ENCODE measurements around the gene GPX3.

- no peak for TF ChIP-seq CTCF (conservative IDR thresholded peaks at IDR 0.05; ENCODE audit: low read depth in 2 of 2)
- no peak for TF ChIP-seq EZH2 (IDR thresholded peaks at IDR 0.05; ENCODE audit: low read depth, unreplicated experiment)
- TF ChIP-seq JUNB (IDR thresholded peaks at IDR 0.05; ENCODE audit: unreplicated experiment), result no peak
- no peak for TF ChIP-seq POLR2AphosphoS5 (IDR thresholded peaks at IDR 0.05; ENCODE audit: low read depth)
- TF ChIP-seq REST (IDR thresholded peaks at IDR 0.05; ENCODE audit: unreplicated experiment), result no peak
- no peak for TF ChIP-seq EZH2phosphoT487 (IDR thresholded peaks at IDR 0.05; ENCODE audit: unreplicated experiment)
- no peak for TF ChIP-seq STAT1 (IDR thresholded peaks at IDR 0.05; ENCODE audit: unreplicated experiment)
- TF ChIP-seq ZNF331 (CRISPR knock-in tag; IDR thresholded peaks at IDR 0.05; ENCODE audit: low read depth), result no peak
- TF ChIP-seq ETS1 (IDR thresholded peaks at IDR 0.05), result no peak
- no peak for TF ChIP-seq NANOG (IDR thresholded peaks at IDR 0.05; ENCODE audit: borderline replicate concordance)
- TF ChIP-seq CREB1 (CRISPR knock-in tag; IDR thresholded peaks at IDR 0.05; ENCODE audit: low read depth), result no peak
- TF ChIP-seq ZNF462 (CRISPR knock-in tag; IDR thresholded peaks at IDR 0.05), result no peak
These were observed 47.4 kb downstream of the GPX3 start for GRCh38 chr5:151067632-151068432.
